ENCODE data around the gene ERC2. TPM values are rescaled to one million over a fixed set of nuclear protein-coding genes. Genes with fewer than 3 reads are reported as not detected.

The ERC2 gene
- total RNA-seq, 1 donor from 2014 or later = 7.4 TPM

- no peak for FAIRE-seq
- peaks cover 49% of the 10 kb centered on the region for H3K4me1 Mint-ChIP-seq (ENCODE audit: low read depth, unreplicated experiment)
Observed at GRCh38 chr3:55621026-55621422, 847.2 kb downstream of the ERC2 start.

GRCh38 chr3:55620351-55621025 lies 847.8 kb downstream of the ERC2 start:
- H3K9ac ChIP-seq (ENCODE audit: low read length) = no peak overlapping the region
- peaks cover 34% of the 10 kb centered on the region for H3K4me1 ChIP-seq (ENCODE audit: insufficient read depth, low read length)
- peak overlapping the region; percentile 62 for H3K4me2 ChIP-seq (ENCODE audit: low read length)
- H3K79me2 ChIP-seq (ENCODE audit: insufficient read depth, low read length) = no peaks in the 10 kb centered on the region
- no peaks in the 10 kb centered on the region for H3K36me3 ChIP-seq (ENCODE audit: insufficient read depth, low read length)
- TF ChIP-seq CTCF (IDR thresholded peaks at IDR 0.05; ENCODE audit: insufficient read depth, low read depth, low read length) (no peak), EZH2 (IDR thresholded peaks at IDR 0.05; ENCODE audit: insufficient read depth, low read length) (no peak)
- Mint-ChIP-seq H3K27ac (ENCODE audit: unreplicated experiment) (peak overlapping the region; percentile 86), H3K27me3 (ENCODE audit: low read depth, unreplicated experiment) (no peaks in the 10 kb centered on the region), H3K9me3 (ENCODE audit: unreplicated experiment) (no peaks in the 10 kb centered on the region), H3K36me3 (ENCODE audit: low read depth, unreplicated experiment) (no peaks in the 10 kb centered on the region), H3K4me3 (ENCODE audit: unreplicated experiment) (no peak overlapping the region), H3K4me1 (ENCODE audit: low read depth, unreplicated experiment) (peaks cover 43% of the 10 kb centered on the region)
- H3K9me3 ChIP-seq (ENCODE audit: insufficient read depth, low read depth, low read length) = no peaks in the 10 kb centered on the region
- H4K20me1 ChIP-seq (ENCODE audit: insufficient read depth, low read length) = no peaks in the 10 kb centered on the region
- FAIRE-seq (no peak), DNase-seq (ENCODE audit: low read depth) (peak; percentile 84)
- H3K4me3 ChIP-seq (ENCODE audit: insufficient read depth, low read depth, low read length) = no peak overlapping the region
- H3K27ac ChIP-seq (ENCODE audit: low read depth, low read length) = peak overlapping the region; percentile 27
- H3K27me3 ChIP-seq (ENCODE audit: insufficient read depth, low read length) = no peaks in the 10 kb centered on the region
- no peak overlapping the region for H2AFZ ChIP-seq (ENCODE audit: low read depth, low read length)

More at GRCh38 chr3:55621026-55621422, 847.2 kb downstream of the ERC2 start:
- H3K36me3 ChIP-seq (ENCODE audit: insufficient read depth, low read length) = no peaks in the 10 kb centered on the region
- Mint-ChIP-seq H3K27ac (ENCODE audit: unreplicated experiment) (no peak overlapping the region), H3K9me3 (ENCODE audit: unreplicated experiment) (no peaks in the 10 kb centered on the region), H3K4me3 (ENCODE audit: unreplicated experiment) (no peak overlapping the region), H3K27me3 (ENCODE audit: low read depth, unreplicated experiment) (no peaks in the 10 kb centered on the region), H3K36me3 (ENCODE audit: low read depth, unreplicated experiment) (no peaks in the 10 kb centered on the region)
- no peak for DNase-seq (ENCODE audit: low read depth)
- no peak overlapping the region for H3K4me2 ChIP-seq (ENCODE audit: low read length)
- peaks cover 38% of the 10 kb centered on the region for H3K4me1 ChIP-seq (ENCODE audit: insufficient read depth, low read length)
- H3K9me3 ChIP-seq (ENCODE audit: insufficient read depth, low read depth, low read length) = no peaks in the 10 kb centered on the region
- no peaks in the 10 kb centered on the region for H3K79me2 ChIP-seq (ENCODE audit: insufficient read depth, low read length)
- H3K4me3 ChIP-seq (ENCODE audit: insufficient read depth, low read depth, low read length) = no peak overlapping the region
- no peak overlapping the region for H3K9ac ChIP-seq (ENCODE audit: low read length)
- H3K27me3 ChIP-seq (ENCODE audit: insufficient read depth, low read length) = no peaks in the 10 kb centered on the region
- no peaks in the 10 kb centered on the region for H4K20me1 ChIP-seq (ENCODE audit: insufficient read depth, low read length)
- TF ChIP-seq EZH2 (IDR thresholded peaks at IDR 0.05; ENCODE audit: insufficient read depth, low read length) (no peak), CTCF (IDR thresholded peaks at IDR 0.05; ENCODE audit: insufficient read depth, low read depth, low read length) (no peak)
- H3K27ac ChIP-seq (ENCODE audit: low read depth, low read length) = no peak overlapping the region
- no peak overlapping the region for H2AFZ ChIP-seq (ENCODE audit: low read depth, low read length)

Data from astrocyte (in vitro differentiated cells and primary cell).